ENCODE measurements around the gene ZIC1.

ZIC1 gene

DNA sequence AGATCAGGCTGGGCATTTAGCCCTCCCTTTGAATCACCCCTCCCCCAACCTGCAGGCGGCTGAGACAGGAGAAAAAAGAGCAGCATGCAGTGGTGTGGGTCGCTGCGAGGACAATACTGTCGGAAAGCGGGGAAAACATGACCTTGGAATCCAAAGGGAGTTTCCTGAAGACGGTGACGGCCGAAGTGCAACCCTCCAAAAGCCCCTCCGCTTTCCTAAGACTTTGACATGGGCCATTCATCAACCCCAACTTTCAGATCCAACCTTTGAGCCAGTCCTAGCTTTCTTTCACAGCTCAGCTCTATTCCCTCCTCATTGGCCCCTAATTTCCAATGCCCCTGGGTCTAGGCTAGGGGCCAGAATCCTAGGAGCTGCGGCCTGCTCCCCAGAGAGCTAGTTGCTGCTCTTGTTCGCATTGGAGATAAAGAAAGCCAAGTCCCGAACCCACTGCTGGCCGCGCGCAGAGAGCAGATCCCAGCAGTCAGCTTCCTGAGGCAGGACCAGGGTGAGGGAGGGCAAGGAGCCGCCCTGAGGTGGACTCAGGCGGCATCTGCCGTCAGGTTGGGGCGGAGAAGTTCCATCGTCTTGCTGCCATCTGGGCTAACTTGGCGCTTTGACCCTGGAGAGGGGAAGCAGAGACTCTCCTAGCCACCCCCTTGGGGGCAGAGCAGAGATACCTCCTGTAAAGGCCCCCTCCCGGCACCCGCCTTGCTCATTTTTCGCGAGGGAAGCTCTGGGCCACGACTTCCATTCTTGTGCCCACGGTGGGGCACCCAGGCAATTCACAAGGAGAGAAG lies 3.7 kb upstream of the ZIC1 start:
- FAIRE-seq, result no peak
- no peak for TF ChIP-seq POLR2A (IDR thresholded peaks at IDR 0.05; ENCODE audit: low read depth, low read length)
- no peak for DNase-seq (ENCODE audit: insufficient read length, low spot score)

DNA sequence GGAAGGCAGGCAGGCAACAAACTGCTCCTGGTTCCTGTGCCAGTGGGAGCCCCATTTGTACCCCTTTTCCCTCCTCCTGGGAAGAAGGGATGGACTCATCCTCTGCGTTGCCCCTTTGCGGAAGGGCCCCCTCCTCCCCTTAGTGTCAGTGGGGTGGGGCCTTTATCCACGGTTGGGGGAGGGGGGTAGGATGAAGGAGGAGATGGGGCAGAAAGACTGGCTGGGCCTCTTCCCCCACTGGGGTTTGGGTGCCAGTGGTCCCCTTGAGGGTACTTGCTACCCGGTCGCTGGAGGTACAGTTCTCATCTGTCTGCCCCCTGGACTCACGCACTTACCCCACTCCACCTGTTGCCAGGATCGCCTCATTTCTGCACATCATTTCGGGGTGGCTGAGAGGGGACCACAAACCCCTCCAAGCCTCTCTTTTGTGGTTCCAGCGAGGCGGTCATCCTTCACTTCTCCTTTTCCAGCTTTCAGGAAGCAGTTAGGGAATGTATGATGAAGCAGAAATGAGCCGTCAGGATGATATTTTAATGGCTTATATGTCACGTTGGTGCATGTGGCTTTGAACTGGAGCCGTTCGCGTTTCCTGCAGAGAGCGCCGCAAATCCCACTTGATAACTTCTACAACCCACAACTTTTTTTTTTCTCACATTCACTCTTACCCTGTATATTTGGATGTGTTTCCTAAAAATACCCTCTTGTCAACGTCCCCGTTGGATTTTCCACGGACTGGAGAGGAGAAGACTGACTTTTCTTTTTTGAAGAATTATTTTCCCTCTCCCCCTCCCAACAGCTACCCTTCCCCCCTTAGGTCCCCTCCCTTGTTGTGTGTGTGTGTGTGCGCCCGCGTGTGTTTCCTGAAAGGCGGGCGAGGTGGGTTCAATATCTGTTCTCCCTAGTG lies 2.9 kb upstream of the ZIC1 start, which contains the start of gene ZIC4:
Gene ZIC4 (minus strand): TSS at position 516 of the 904 bp plus-strand sequence. CDS start 3,746 bp downstream, outside the sequence.
- no peak for DNase-seq (ENCODE audit: insufficient read length, low spot score)
- no peak for FAIRE-seq
- no peak for TF ChIP-seq POLR2A (IDR thresholded peaks at IDR 0.05; ENCODE audit: low read depth, low read length)

DNA sequence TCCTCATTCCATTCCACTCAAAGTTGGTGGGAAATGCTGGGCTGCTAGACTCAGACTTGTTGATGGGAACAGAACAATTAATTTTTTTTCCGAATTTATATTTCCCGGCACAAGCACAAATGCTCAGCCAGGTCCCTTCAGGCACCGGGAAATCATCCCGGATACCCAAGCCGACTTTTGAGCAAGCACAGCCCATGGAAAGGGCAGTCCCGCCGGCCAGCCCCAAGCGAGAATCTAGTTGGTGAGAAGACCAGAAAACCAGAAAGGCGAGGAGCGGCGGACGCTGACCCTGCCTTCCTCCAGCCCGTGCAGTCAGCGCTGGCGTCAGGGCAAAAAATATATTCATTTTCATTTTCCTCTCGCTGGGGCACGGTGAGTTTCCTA lies 2.1 kb upstream of the ZIC1 start:
- no peak for FAIRE-seq
- no peak for TF ChIP-seq POLR2A (IDR thresholded peaks at IDR 0.05; ENCODE audit: low read depth, low read length)

DNA sequence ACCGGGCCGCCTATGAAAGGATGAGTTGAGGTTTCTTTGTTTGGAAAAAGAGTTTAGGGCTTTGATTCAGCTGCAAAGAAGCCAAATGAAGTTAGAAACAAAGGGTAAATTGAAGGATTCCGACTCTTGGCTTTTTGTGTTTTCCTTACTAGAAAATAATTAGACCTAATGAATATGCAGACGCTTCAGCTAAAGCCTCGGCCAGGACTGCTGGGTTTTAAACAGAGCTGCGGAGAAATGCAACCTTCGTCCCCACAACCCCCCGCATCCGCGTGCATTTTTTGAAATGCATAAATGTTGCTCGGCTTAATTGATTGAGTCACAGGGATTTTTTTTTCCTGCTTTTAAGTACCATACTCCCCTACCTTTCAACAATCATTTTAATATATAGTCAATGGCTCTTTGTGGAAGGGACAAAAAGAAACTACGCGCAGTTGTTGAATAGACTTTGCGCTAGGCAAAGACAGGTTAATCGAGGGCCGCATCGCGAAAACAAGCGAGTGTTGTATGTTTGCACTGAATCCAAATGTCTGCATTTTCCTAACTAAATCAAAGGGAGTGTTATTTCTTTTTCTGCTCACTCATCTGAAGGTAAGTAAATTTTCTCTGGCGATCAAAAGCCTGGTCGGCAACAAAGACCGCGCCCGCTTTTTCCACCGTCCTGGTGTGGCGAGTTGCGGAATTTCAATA lies 1.5 kb upstream of the ZIC1 start:
- TF ChIP-seq POLR2A (IDR thresholded peaks at IDR 0.05; ENCODE audit: low read depth, low read length), result no peak
- no peak for FAIRE-seq
- no peak for DNase-seq (ENCODE audit: insufficient read length, low spot score)

More for the DNA sequence above, 2.1 kb upstream of the ZIC1 start:
- no peak for DNase-seq (ENCODE audit: insufficient read length, low spot score)

DNA sequence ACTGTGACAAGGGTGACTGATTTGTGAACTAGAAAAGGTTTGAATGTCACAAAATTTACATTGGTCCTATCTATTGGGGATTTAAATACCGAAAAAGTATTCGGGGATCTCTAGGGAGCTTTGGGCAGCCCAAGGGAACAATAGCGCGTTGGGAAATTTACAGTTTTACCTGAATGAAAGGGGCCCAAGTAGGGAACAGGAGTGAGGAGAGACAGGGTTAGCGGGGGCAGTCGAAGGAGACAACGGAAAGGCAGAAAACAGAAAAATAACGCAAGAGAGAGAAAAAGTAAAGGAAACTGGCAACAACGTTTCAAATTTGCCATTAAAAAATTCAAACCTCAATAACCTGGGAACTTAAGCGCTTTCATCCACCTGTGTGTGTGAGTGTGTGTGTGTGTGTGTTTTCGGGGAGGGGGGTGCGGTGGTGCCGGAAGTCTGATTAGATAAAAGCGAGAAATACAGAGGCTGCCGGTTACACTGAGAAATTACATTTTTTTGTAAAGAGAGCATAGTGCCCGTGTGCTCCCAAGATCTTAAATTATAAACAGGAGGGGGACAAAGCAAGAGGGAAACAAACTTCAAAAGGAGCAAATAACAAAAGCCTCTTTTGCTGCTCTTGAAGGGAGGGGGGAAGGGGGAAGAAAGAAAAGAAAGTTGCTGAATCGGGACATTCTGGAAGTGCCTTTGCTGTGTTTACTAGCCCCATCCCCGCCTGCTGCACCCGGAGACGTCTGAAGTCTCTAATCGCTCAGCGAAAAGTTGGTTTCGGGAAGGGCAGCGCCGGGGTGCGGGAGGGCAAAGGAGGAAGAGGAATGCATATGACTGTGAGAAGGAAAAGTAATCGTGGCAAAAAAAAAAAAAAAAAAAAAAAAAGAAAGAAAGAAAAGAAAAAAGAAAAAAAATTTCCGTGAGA lies 721 bp upstream of the ZIC1 start:
- no peak for TF ChIP-seq POLR2A (IDR thresholded peaks at IDR 0.05; ENCODE audit: low read depth, low read length)
- DNase-seq (ENCODE audit: insufficient read length, low spot score) (no peak), FAIRE-seq (no peak)

GRCh38 chr3:147410116-147410525 lies 956 bp downstream of the ZIC1 start:
- TF ChIP-seq POLR2A (IDR thresholded peaks at IDR 0.05; ENCODE audit: low read depth, low read length), result no peak
- DNase-seq (ENCODE audit: insufficient read length, low spot score), result no peak
- no peak for FAIRE-seq

GRCh38 chr3:147410526-147411237 lies 1.5 kb downstream of the ZIC1 start:
- FAIRE-seq (no peak), DNase-seq (ENCODE audit: insufficient read length, low spot score) (no peak)
- no peak for TF ChIP-seq POLR2A (IDR thresholded peaks at IDR 0.05; ENCODE audit: low read depth, low read length)

DNA sequence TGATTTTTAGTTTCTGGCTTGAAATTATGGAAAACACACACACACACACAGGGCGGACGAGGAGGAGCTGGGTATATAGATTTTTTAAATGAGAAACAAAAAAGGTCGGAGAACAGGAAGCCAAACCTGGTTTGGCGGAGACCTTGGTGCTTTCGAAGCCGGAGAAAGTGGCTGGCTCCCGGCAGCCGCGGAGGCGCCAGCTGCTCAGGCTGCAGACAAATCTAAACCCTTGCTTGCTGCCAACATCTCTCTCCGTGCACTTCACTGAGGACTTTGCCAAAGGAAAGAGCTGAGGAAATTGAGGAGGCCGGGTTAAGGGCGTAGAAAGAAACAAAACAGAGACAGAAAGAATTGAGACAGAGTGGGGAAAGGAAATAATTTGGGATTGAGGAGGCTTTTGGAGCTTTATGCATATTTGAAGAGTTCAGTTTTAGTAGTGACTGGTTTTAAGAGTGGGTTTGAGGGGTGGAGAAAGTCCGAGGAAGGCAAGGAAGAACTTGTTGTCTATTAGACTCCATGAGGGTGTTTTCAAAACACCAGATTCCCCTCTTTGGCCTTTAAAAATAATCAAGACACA lies 2.2 kb downstream of the ZIC1 start:
- TF ChIP-seq POLR2A (IDR thresholded peaks at IDR 0.05; ENCODE audit: low read depth, low read length), result no peak
- no peak for DNase-seq (ENCODE audit: insufficient read length, low spot score)
- no peak for FAIRE-seq

- FAIRE-seq (no peak), DNase-seq (ENCODE audit: insufficient read length, low spot score) (no peak)
- TF ChIP-seq POLR2A (IDR thresholded peaks at IDR 0.05; ENCODE audit: low read depth, low read length), result no peak
Observed at GRCh38 chr3:147411815-147412241, 2.7 kb downstream of the ZIC1 start.

DNA sequence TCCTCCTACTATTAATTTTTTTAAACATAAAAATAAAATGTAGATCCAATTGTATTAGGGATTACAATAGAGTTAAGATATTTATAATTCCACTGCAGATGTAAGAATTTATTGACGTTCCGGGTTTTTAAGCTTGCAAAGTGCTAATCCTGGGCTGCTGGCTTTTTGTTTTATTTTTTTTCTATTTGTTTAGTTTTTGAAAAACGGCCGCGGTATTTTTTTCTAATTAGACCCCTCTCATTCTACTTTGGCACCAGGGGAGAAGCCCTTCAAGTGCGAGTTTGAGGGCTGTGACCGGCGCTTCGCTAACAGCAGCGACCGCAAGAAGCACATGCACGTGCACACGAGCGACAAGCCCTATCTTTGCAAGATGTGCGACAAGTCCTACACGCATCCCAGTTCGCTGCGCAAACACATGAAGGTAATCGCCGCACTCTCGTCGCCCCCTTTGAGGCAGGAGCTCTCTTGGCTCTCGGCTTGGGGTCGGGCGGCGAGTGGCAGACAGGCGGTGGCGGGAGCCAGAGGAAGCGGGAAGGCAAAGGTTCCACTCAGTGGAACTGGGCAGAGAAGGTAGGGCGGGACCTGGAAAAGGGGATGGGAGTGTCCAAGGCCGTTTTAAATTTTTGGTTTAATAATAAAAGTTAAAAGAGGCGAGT lies 3.2 kb downstream of the ZIC1 start:
- TF ChIP-seq POLR2A (IDR thresholded peaks at IDR 0.05; ENCODE audit: low read depth, low read length), result no peak
- no peak for FAIRE-seq
- DNase-seq (ENCODE audit: insufficient read length, low spot score), result no peak

DNA sequence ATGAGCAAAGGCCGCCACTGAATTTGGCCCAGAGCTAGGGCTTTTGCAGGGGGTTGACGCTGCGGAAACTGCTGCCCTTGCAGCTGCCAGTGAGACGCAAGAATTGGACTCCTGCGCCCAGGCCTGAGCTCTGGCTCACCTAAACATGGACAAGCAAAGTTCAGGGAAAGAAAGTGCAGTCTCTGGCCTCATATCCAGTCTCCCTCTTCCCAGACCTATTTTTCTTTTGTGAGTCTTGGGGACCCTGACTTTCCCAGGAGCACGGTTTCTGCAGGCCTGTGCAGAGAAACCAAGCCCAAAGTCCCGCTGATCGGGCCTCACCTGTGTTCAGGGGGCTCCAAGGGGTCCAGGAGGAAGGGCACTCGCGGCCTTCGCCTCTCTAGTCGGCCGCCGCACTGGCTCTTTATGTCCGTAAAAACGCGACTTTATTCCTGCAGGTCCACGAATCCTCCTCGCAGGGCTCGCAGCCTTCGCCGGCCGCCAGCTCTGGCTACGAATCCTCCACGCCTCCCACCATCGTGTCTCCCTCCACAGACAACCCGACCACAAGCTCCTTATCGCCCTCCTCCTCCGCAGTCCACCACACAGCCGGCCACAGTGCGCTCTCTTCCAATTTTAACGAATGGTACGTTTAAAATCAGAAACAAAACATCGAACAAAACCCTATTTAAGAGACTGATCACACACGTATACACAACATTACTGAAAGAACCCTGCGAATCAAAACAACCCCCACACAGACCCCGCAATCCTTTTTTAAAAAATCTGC lies 3.9 kb downstream of the ZIC1 start:
- no peak for FAIRE-seq
- TF ChIP-seq POLR2A (IDR thresholded peaks at IDR 0.05; ENCODE audit: low read depth, low read length), result no peak
- DNase-seq (ENCODE audit: insufficient read length, low spot score), result no peak

Data from H54 (cell line).